PFSK-1 (cell line): Measurements from ENCODE around the gene RTN4IP1.

Source experiments
- POLR2AphosphoS5 ChIP-seq: IDR thresholded peaks from 2 replicates; pipeline ENCODE4 v1.6.1; 2012; ENCODE audit warnings: low read depth, mild to moderate bottlenecking, control low read depth, low read length, moderate library complexity
- REST ChIP-seq, 2 experiments: IDR thresholded peaks; 2 replicates each; pipeline versions ENCODE4 v1.6.1 to v1.8.0; 2011 to 2012; ENCODE audit warnings: low read depth in 2 of 2, low read length in 2 of 2, control low read depth in 1 of 2, inconsistent platforms in 1 of 2, mild to moderate bottlenecking in 1 of 2, moderate library complexity in 1 of 2; ENCODE audit not compliant: insufficient read depth in 1 of 2
- TAF1 ChIP-seq: IDR thresholded peaks from 2 replicates; pipeline ENCODE4 v1.6.1; 2012; ENCODE audit warnings: low read length, control low read depth, borderline replicate concordance; ENCODE audit not compliant: insufficient read depth

GRCh38 chr6:106643061-106643460 is 13.8 kb upstream of the RTN4IP1 start:
- no peak for TF ChIP-seq TAF1
- TF ChIP-seq POLR2AphosphoS5, result no peak
- TF ChIP-seq REST (IDR thresholded peaks at IDR 0.05; ENCODE audit: insufficient read depth in 1 of 2, low read depth in 2 of 2, low read length in 2 of 2), result no peak
